GM21717 (cell line): ENCODE results near the gene MRPS2.

Source experiments
- ATAC-seq: cut with Tn5 transposase; IDR thresholded peaks from one replicate; pipeline ENCODE4 v1.9.1; 2021; ENCODE audit warnings: mild to moderate bottlenecking, moderate library complexity; ENCODE audit not compliant: unreplicated experiment

MRPS2 gene

DNA sequence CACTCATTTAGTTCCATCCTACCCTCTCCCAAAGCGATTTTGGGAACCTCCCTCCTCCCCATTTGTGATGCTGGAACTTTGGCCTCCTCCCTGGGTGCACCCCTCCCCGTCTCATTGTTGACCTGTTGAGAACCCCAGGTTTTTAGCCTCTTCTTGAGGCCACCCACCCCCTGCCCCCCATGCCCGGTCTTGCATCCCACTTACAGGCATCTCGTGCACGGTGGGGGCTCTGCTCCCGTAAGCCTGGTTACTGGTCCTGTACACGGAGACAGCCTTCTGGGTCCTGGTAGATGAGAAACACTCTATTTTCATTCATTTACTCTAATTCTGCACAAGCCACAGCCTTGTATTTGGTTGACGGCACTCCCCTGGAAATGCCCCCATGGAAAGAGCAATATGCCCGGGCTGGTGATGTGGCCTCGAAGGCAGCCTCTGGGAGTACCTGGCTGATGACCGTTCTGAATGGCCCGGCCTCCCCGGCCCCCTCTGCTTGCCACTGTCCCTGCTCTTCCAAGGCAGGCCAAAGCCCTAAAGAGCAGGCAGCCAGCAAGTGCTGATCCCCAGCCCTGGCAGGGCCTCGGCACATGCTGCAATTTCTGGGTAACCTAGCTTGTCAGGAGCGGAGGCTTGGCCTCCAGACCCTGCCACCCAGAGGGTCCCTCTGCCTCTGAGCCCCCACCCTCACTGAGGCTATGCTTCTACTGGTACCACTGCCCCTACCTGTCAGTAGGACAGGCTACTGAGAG, 1.9 kb upstream of the MRPS2 start:
- no peak for ATAC-seq

DNA sequence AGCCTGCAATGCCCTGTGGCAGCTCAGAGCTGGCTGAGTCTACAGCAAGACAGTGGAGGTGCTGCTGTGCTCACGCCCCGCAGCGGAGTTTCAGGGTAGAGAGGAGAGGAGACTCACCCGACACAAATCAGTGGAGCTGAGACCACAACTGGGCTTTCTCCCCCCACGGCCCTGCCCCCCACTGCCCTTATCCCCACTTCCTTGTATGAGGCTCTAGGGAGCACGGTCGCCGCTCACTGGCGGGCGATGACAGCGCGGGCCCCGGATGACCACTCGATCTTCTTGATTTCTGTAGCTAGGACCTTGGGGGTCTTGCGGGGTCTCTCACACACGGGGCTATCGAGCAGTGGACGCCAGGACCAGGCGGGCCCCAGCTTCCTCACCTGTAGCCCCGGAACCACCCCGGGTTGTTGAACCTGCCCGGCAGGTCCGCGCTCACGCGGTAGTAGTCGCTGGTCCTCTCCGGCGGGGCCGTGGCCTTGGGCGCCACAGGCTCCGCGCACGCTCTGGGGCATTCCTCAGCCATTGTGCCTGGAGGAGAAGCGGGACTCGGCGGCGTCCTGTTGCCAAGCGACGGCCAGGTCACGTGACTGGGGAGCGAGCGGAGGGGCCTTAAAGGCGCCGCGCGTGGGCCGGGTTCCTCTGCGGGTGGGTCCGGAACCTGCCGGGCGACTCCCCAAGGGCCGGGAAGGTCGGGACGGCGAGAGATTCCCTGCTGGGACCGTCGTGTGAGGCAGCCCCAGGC, 984 bp upstream of the MRPS2 start:
- ATAC-seq, result peak; percentile 51

DNA sequence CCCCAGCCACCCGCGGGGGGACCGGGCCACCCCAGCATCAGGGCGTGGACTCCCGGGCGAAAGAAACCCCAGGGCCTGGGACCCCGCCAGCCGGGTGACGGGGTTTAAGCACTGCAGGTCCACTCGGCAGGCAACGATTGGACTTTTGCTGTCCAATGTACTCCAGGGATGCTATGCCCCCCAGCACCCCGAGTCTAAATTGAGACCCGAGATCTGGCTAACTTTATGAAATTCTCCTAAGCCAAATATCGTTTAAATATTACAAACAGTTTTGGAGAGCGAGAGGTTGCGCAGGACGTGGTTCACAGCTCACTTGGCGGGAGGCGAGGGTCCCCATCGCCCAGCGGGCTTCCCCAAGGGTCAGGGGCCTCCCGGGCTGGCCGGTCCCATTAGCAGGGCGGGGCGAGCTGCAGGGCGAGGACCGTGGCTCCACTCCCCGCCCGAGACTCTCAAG, 384 bp upstream of the MRPS2 start:
- no peak for ATAC-seq

DNA sequence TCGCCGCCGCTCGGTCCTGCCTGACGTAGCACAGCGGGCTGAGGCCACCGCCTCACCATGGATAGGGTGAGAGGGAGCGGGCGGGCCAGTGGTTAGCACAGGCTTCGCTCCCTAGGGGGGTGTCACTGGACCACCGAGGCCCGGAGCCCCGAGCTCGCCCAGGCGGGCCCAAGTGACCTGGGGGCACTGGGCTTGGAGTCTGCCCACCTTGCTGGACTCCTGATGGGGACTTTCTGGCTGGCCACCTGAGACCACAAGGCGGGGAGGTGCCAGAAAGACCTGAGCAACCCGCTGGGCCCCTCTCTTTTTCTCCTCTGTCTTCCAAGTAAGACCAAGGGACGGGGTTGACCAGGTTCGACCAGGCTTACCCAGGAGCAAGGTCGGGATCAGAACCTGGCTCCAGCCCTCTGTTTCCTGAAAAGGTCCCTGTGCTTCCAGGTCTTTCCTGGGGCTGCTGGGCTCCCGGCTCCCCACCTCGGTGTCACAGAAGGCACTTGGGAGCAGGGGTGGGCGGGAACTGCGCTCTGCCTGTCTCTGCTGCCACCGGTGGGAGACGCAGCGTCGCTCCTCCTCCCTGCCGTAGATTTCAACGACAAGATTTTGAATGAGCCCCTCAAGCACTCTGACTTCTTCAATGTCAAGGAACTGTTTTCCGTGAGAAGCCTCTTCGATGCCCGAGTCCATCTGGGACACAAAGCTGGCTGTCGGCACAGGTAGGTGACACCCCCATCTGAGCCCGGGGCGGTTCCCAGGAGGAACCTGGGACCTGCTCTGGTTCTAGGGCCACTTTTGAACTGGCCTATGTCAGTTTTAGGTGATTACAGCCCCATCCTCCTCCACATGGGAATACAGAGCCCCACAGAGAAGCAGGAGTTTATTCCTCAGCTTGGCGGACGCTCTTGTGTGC, 1.0 kb downstream of the MRPS2 start:
- no peak for ATAC-seq

DNA sequence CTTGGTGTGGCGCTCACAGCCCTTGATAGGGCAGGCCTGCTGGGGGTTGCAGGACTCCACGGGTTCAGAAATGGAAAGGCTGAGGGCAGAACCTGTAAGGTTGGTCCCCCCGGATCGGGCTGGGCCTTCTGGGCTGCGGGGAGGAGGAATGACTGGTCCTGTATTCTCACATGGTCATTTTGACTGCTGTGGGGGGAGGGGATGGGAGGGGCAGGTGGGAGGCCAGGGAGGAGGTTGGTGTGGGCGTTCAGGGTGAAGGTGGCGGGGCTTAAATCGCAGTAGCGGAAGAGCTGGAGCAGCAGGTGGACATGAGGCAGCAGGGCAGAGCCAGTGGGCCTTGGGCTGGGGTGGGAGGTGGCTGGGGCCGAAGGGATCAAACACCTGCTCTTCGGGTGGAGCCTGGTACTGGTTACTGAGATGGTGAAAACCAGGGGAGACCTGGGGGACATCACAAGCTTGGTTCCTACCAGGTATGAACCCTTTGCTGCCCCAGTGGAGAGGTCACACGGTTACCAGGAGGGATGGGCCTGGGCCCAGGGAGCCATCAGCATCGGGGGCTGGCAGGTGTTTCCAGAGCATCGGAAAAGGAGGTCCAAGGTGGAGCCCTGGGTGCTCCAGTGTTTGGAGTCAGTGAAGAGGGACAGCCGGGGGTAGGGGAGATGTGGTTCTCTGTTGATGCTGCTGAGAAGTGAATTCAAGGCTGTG, 1.8 kb downstream of the MRPS2 start:
- ATAC-seq, result no peak

DNA sequence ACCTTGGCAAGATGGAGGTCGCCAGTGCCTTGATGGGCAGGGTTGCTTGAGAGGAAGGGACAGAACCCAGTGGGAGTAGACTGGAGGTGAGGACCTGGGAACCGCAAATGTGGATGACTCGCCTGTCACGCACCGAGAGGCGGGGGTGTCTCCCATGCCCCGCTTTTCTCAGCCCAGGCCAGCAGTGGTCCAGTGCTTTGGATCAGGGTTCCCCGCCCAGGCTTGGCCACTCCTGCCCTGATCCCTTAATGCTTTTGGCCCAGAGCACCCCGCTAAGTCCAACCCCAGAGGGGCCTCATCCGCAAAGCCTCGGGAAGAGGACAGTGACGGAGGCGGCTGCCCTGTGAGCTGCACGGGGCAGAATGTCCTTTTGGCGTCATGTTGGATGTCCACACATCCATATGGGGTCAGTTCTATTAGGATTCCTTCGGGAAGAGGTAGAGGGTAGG, 2.4 kb downstream of the MRPS2 start:
- ATAC-seq, result no peak

DNA sequence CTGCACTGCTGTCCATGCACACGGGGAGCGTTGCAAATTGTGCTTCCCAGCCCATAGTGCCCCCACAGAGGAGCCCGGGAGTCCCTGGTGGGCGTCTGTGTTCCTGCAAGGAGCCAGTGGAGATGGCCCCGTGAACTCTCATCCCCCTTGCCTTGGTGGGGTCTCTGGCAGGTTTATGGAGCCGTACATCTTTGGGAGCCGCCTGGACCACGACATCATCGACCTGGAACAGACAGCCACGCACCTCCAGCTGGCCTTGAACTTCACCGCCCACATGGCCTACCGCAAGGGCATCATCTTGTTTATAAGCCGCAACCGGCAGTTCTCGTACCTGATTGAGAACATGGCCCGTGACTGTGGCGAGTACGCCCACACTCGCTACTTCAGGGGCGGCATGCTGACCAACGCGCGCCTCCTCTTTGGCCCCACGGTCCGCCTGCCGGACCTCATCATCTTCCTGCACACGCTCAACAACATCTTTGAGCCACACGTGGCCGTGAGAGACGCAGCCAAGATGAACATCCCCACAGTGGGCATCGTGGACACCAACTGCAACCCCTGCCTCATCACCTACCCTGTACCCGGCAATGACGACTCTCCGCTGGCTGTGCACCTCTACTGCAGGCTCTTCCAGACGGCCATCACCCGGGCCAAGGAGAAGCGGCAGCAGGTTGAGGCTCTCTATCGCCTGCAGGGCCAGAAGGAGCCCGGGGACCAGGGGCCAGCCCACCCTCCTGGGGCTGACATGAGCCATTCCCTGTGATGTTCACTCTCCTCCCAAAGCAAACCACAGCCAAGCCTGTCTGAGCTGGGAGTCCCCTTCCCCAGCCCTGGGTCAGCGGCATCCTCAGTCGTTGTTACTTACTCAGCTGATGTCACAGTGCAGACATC, 3.1 kb downstream of the MRPS2 start:
- no peak for ATAC-seq

DNA sequence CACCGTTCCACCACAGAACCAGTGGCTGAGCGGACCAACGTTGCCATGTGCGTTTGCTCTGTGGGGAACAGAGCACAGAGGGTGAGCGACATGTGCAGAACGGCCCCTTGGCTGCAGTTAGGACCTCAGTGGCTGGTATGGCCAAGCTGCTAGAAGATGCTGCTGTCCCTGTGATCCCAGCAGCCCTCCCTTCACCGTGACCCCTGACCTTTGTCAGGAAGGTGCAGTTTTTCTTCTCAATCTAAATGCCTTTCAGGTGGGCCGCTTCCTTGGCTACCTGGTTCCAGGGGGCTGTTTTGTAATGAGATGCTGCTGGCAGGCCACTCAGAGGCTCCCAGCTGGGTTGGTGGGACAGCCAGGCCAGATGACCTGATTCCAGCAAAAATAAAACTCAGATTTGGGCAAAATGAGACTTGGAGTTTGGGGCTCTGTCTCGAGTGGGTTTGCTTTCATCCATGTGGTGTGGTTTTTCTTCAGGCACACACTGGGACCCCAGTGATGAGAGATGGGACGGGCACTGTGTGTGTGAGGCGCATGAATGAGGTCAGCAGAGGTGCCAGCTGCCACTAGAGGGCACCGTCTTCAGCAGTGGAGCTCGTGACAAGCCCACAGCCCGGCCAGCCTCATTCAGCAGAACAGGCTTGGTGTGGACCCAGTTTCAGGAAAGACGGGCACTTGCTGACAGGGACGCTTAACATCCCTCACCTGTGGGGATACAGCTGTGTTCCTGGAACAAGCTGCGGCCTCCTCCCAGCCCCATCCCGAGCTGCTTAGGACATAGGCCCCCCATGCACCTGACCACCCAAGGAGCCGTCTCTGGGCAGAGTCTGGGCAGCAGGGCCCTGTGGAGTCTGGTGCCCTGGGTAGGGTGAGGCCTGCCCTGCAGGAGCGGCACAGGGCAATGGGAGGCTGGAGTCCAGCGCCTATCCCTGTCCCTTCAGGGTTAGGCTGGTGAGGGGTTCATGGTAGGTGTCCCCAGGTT, 4.1 kb downstream of the MRPS2 start:
- ATAC-seq, result no peak

DNA sequence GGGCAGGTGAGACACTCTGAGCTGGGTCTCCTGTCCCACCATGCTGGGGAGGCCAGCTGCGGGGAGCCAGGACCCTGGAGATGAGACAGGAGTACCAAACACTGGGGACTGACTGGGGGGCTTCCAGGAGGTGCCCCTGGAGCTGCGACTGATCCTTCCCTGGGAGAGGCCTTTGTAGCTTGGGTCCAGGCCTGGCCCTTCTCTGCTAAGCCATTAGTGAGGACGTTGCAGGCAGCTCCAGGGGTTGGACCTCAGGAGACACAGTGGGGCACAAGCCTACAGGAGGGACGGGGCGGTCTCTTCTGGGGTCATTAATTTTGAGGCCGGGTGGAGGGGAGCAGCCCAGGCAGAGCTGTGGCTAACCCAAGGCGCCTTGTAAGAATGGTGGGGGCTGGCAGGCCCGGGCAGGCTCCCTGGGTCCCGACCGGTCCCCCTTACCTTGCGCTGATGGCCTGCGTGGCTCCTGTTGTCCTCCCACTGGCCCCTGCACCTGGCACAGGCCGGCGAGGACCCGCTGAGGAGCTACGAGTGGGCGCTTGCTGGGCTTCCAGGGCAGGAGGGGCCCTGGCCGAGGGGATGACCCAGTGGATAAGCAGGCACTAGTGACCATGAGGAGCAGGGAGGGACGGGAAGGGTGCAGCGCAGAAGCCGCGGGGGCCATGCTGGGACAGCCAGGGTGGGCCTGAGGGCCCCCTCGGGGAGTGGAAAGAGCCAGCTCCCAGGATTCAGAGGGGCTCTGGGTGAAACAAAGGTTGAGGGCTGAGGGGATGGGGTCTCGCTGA, 5.1 kb downstream of the MRPS2 start:
- no peak for ATAC-seq

DNA sequence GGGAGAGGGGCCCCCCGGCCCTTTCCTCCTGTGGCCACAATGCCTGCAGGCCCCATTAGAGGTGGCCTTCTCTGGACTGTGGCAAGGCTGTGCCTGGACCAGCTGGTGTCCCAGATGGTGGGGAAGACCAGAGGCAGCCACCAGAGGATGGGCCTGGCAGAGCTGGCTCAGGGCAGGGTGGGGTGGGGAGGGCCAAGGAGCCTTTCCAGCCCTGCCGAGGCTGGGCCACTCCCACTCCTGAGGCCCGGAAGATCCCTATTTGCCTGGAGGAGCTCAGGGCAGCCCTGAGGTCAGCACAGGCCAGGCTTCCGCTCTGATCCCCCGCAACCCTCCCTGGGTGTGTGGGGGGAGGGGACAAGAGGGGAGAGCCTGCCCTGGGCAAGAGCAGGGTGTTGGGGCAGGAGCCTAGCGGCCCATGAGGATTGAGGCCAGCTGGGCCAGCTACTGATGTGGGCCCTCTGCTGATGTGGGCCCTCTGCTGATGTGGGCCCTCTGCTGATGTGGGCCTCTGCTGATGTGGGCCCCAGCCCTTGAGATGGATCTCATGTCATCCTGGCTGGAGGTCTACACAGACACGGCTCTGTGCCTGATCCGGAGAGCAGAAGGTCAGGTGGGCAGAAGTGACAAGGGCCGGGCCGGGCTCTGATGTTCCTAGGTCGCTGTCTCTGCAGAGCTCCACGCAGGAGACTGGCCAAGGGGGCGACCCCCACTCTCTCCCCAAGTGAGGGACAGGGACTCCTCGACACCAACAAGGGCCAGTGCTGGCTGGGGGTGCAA, 6.0 kb downstream of the MRPS2 start:
- ATAC-seq, result no peak

DNA sequence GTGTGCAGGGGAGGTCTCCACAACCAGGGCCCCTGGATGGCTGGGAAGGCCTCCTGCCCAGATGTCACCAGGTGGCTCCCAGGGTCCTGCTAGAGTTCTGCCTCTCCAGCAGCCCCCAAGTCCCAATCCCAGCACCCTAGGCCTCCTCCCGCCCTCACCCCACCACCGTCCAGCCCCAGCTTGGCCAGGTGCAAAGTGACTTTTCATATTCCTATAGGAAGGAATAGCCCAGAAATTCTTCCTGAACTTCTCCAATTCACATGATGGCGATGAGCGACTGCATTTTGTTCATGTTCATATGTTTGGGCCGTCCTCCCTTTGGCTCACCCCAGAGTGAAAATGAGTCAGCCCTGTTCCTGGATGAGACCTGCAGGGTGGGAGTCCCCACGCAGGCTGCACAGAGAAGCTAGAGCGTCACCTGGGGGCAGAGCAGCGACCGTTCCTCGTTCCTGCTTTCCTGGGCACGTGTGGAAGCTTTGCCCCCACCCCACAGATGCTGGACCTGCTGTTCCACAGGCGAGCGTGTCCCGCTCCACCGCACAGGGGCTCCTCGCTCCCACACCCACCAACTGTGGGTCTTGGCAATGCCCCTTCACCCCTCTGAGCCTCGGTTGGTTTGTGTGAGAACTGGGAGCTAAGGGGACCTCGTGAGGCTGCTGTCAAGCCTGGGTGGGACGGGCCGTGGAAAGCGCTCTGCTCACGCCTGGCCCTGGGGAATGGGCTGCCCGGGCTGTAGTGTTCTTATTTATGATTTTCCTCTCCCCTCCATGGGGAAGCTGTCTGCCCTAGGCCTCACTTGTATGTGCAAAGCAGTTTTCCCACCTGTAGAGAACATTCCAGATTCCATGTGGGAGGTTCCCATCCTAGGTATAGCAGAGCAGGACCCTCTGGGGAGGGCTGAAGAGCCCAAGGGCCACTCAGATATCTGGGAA, 6.9 kb downstream of the MRPS2 start:
- ATAC-seq, result no peak

DNA sequence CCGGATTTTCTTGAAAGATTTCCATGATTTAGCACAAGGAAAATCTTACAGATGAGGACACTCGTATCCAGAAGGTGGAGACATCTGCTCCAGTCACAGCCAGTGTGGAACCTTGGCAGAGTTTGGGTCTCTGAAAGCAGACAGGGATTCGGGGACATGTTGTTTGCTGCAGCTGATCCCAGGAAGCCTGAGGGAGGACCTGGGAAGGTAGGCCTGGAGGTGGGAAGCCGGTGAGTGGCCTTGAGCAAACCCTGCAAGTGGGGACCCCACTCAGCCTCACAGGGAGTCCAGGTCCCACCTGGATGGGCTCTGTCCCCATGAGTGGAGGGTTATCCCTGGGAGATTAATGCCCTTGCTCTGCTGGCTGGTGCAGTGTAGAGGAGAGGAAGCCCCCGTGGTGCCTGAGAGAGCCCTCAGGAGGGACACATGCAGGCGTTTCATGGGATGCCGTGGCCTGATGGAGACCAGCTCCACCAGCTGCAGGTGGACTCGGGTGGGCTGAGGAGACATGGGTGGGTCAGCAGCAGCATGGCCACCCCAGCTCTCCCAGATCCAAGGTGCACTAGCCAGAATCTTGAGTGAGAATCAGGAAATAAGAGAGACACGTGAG, 7.8 kb downstream of the MRPS2 start:
- ATAC-seq, result no peak

DNA sequence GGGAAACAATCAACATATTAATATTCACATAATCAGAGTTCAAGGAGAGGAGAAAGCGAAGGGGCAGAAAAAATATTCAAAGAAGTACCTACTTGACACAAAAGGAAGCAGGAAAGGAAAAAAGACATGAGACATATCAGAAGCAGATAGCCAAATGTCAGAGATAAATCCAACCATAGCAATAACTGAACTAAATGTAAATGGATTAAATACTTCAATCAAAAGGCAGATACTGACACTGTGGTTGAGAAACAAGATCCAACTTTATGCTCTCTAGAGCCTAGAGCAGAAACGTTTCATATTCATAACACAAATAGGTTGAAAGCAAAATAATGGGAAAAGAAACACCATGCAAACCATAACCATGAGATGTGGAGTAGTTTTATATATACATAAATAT, 9.0 kb downstream of the MRPS2 start:
- ATAC-seq, result no peak

DNA sequence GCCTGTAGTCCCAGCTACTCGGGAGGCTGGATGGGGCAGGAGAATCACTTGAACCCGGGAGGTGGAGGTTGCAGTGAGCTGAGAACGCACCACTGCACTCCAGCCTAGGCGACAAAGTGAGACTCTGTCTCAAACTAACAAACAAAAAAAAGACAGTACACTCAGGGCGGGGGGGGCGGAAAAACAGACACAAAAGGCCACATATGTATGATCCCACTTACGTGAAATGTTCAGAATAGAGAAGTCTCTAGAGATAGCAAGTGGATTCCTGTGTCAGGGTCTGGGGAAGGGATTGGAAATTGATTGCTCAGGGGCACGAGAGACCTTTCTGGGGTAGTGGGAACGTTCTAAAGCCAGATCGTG, 11.7 kb downstream of the MRPS2 start:
- no peak for ATAC-seq

DNA sequence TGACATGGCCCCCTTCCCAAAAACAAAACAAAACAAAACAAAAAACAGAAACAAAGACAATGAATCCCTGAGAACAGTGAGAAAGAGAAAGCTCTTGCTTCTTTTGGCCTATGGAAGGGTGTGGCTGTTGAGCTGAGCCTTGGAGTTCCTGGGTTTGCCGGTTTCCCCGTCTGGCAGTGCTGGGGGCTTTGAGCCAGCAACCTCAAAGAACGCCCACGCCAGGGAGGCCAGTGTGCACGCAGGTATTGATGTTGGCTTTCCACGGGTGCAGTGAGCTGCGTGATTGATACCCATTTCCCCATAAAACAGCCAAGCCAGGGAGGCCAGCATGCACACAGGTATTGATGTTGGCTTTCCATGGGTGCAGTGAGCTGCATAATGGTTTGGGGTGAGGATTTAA, 12.4 kb downstream of the MRPS2 start:
- no peak for ATAC-seq
